ENCODE measurements around the gene LLGL1. TPM values are rescaled to one million over a fixed set of nuclear protein-coding genes. Genes with fewer than 3 reads are reported as not detected.

Gene LLGL1
- total and polyA plus RNA-seq, 4 donors = 4.0 to 18.9 (median 13.4) TPM

GRCh38 chr17:18256351-18256750 is 30.9 kb downstream of the LLGL1 start:
- ATAC-seq (ENCODE audit: low FRiP score) (no peak), DNase-seq (no peak)
- Histone ChIP-seq H3K9me3 (ENCODE audit: control insufficient read depth, low read length) (no peaks in the 10 kb centered on the region), H3K4me3 (ENCODE audit: low read length in 2 of 2) (no peak overlapping the region), H3K4me1 (ENCODE audit: control insufficient read depth in 1 of 2, insufficient read depth in 2 of 2, low read length in 2 of 2) (no peaks in the 10 kb centered on the region), H3K27me3 (ENCODE audit: control insufficient read depth in 1 of 2, insufficient read depth in 2 of 2, low read length in 1 of 2) (no peaks in the 10 kb centered on the region), H3K36me3 (ENCODE audit: control insufficient read depth in 1 of 2, insufficient read depth in 2 of 2, low read length in 1 of 2) (peaks cover 5 to 6% of the 10 kb centered on the region in 2 donors), H3K27ac (ENCODE audit: low read depth in 1 of 2, low read length in 2 of 2) (no peak overlapping the region)
- 71% methylated on average over 11 of the region's 11 CpGs for WGBS, 2 donors
- intact Hi-C loops (cut with DNase I) = loop anchor here in 1 of 2 donors (5.0 kb wide), 1 partner anchor 56 kb away; the partner anchor contains the start of gene TOP3A

GRCh38 chr17:18256776-18257175 is 31.3 kb downstream of the LLGL1 start:
- 88% methylated on average over 7 of the region's 7 CpGs for WGBS, 2 donors
- Histone ChIP-seq H3K4me3 (ENCODE audit: low read length in 2 of 2) (no peak overlapping the region), H3K27me3 (ENCODE audit: control insufficient read depth in 1 of 2, insufficient read depth in 2 of 2, low read length in 1 of 2) (no peaks in the 10 kb centered on the region), H3K9me3 (ENCODE audit: control insufficient read depth, low read length) (no peaks in the 10 kb centered on the region), H3K36me3 (ENCODE audit: control insufficient read depth in 1 of 2, insufficient read depth in 2 of 2, low read length in 1 of 2) (peaks cover 3 to 5% of the 10 kb centered on the region in 2 donors), H3K4me1 (ENCODE audit: control insufficient read depth in 1 of 2, insufficient read depth in 2 of 2, low read length in 2 of 2) (peaks cover 0 to 3% of the 10 kb centered on the region in 2 donors), H3K27ac (ENCODE audit: low read depth in 1 of 2, low read length in 2 of 2) (no peak overlapping the region)
- DNase-seq = no peak
- ATAC-seq (ENCODE audit: low FRiP score) = no peak
- intact Hi-C loops (cut with DNase I) = loop anchor here in 1 of 2 donors (5.0 kb wide), 1 partner anchor 56 kb away; the partner anchor contains the start of gene TOP3A

- Histone ChIP-seq H3K9me3 (ENCODE audit: control insufficient read depth, low read length) (no peaks in the 10 kb centered on the region), H3K27ac (ENCODE audit: low read depth in 1 of 2, low read length in 2 of 2) (peak overlapping the region in 1 of 2 donors; percentile 93), H3K4me3 (ENCODE audit: low read length in 2 of 2) (peak overlapping the region; percentile 79 to 84), H3K27me3 (ENCODE audit: control insufficient read depth in 1 of 2, insufficient read depth in 2 of 2, low read length in 1 of 2) (no peaks in the 10 kb centered on the region), H3K4me1 (ENCODE audit: control insufficient read depth in 1 of 2, insufficient read depth in 2 of 2, low read length in 2 of 2) (peaks cover 0 to 5% of the 10 kb centered on the region in 2 donors), H3K36me3 (ENCODE audit: control insufficient read depth in 1 of 2, insufficient read depth in 2 of 2, low read length in 1 of 2) (peaks cover 3 to 5% of the 10 kb centered on the region in 2 donors)
- ATAC-seq (ENCODE audit: low FRiP score) (no peak), DNase-seq (peak; percentile 77 to 89)
- intact Hi-C loops (cut with DNase I) = loop anchor here in 1 of 2 donors (5.0 kb wide), 1 partner anchor 55 kb away; the partner anchor contains the start of gene TOP3A
- WGBS, 2 donors = 17% methylated on average over 17 to 18 of the region's 18 CpGs
Observed at GRCh38 chr17:18257268-18257981, 32.0 kb downstream of the LLGL1 start.

GRCh38 chr17:18257982-18258355 is 32.5 kb downstream of the LLGL1 start:
- peak overlapping the region; percentile 79 to 84 for H3K4me3 ChIP-seq (ENCODE audit: low read length in 2 of 2)
- no peaks in the 10 kb centered on the region for H3K27me3 ChIP-seq (ENCODE audit: control insufficient read depth in 1 of 2, insufficient read depth in 2 of 2, low read length in 1 of 2)
- H3K9me3 ChIP-seq (ENCODE audit: control insufficient read depth, low read length) = no peaks in the 10 kb centered on the region
- peaks cover 0 to 5% of the 10 kb centered on the region in 2 donors for H3K4me1 ChIP-seq (ENCODE audit: control insufficient read depth in 1 of 2, insufficient read depth in 2 of 2, low read length in 2 of 2)
- 0% methylated on average over 14 to 16 of the region's 16 CpGs for WGBS, 2 donors
- peaks cover 3 to 5% of the 10 kb centered on the region in 2 donors for H3K36me3 ChIP-seq (ENCODE audit: control insufficient read depth in 1 of 2, insufficient read depth in 2 of 2, low read length in 1 of 2)
- peak; percentile 90 to 95 for DNase-seq
- ATAC-seq (ENCODE audit: low FRiP score) = peak; percentile 75
- H3K27ac ChIP-seq (ENCODE audit: low read depth in 1 of 2, low read length in 2 of 2) = peak overlapping the region; percentile 91 to 93
- intact Hi-C loops (cut with DNase I) = loop anchor here in 1 of 2 donors (5.0 kb wide), 1 partner anchor 54 kb away; the partner anchor contains the start of gene TOP3A

GRCh38 chr17:18258356-18259038 is 33.1 kb downstream of the LLGL1 start, which contains the start of gene FLII:
FLII (minus strand) TSS chr17:18258738; CDS start chr17:18258690, 48 bp downstream.
- H3K9me3 ChIP-seq (ENCODE audit: control insufficient read depth, low read length) = no peaks in the 10 kb centered on the region
- H3K4me1 ChIP-seq (ENCODE audit: control insufficient read depth in 1 of 2, insufficient read depth in 2 of 2, low read length in 2 of 2) = peaks cover 0 to 5% of the 10 kb centered on the region in 2 donors
- peak within 1 kb of the TSS; percentile 91 to 93 for H3K27ac ChIP-seq (ENCODE audit: low read depth in 1 of 2, low read length in 2 of 2)
- DNase-seq (peak; percentile 73 to 88), ATAC-seq (ENCODE audit: low FRiP score) (peak; percentile 75)
- intact Hi-C loops (cut with DNase I) = loop anchor here in 1 of 2 donors (5.0 kb wide), 1 partner anchor 54 kb away; the partner anchor contains the start of gene TOP3A
- no peaks in the 10 kb centered on the region for H3K27me3 ChIP-seq (ENCODE audit: control insufficient read depth in 1 of 2, insufficient read depth in 2 of 2, low read length in 1 of 2)
- H3K4me3 ChIP-seq (ENCODE audit: low read length in 2 of 2) = peak within 1 kb of the TSS; percentile 79 to 84
- peaks cover 3 to 5% of the 10 kb centered on the region in 2 donors for H3K36me3 ChIP-seq (ENCODE audit: control insufficient read depth in 1 of 2, insufficient read depth in 2 of 2, low read length in 1 of 2)
- WGBS, 2 donors = 1% methylated on average over 37 to 71 of the region's 71 CpGs

GRCh38 chr17:18259621-18260331 is 34.3 kb downstream of the LLGL1 start:
- Histone ChIP-seq H3K27ac (ENCODE audit: low read depth in 1 of 2, low read length in 2 of 2) (no peak overlapping the region), H3K4me3 (ENCODE audit: low read length in 2 of 2) (no peak overlapping the region), H3K36me3 (ENCODE audit: control insufficient read depth in 1 of 2, insufficient read depth in 2 of 2, low read length in 1 of 2) (peaks cover 0 to under 1% of the 10 kb centered on the region in 2 donors), H3K27me3 (ENCODE audit: control insufficient read depth in 1 of 2, insufficient read depth in 2 of 2, low read length in 1 of 2) (no peaks in the 10 kb centered on the region), H3K4me1 (ENCODE audit: control insufficient read depth in 1 of 2, insufficient read depth in 2 of 2, low read length in 2 of 2) (peaks cover 0 to 5% of the 10 kb centered on the region in 2 donors), H3K9me3 (ENCODE audit: control insufficient read depth, low read length) (no peaks in the 10 kb centered on the region)
- intact Hi-C loops (cut with DNase I) = loop anchor here (2.0 to 5.0 kb wide), 2 partner anchors 53 to 55 kb away; partner anchors contain the start of genes TOP3A (in 2 of the 2) and SMCR8 (in 1 of the 2)
- WGBS, 2 donors = 68% methylated on average over 22 of the region's 22 CpGs
- ATAC-seq (ENCODE audit: low FRiP score) (no peak), DNase-seq (no peak)

- Histone ChIP-seq H3K36me3 (ENCODE audit: control insufficient read depth in 1 of 2, insufficient read depth in 2 of 2, low read length in 1 of 2) (peaks cover 0 to 3% of the 10 kb centered on the region in 2 donors), H3K27ac (ENCODE audit: low read depth in 1 of 2, low read length in 2 of 2) (peak within 1 kb of the TSS; percentile 23 to 72), H3K9me3 (ENCODE audit: control insufficient read depth, low read length) (no peaks in the 10 kb centered on the region), H3K27me3 (ENCODE audit: control insufficient read depth in 1 of 2, insufficient read depth in 2 of 2, low read length in 1 of 2) (no peaks in the 10 kb centered on the region), H3K4me1 (ENCODE audit: control insufficient read depth in 1 of 2, insufficient read depth in 2 of 2, low read length in 2 of 2) (peaks cover 0 to 5% of the 10 kb centered on the region in 2 donors), H3K4me3 (ENCODE audit: low read length in 2 of 2) (peak within 1 kb of the TSS; percentile 55 to 59)
- WGBS, 2 donors = 0 to 1% methylated on average over 58 to 72 of the region's 72 CpGs
- DNase-seq (peak; percentile 98), ATAC-seq (ENCODE audit: low FRiP score) (peak; percentile 93)
- intact Hi-C loops (cut with DNase I) = loop anchor here in 1 of 2 donors (2.0 kb wide), 1 partner anchor 54 kb away; the partner anchor contains the start of genes SMCR8 and TOP3A
Observed at GRCh38 chr17:18260332-18261145, 35.1 kb downstream of the LLGL1 start, which contains the start of gene MIEF2. MIEF2 (plus strand) TSS chr17:18260662; CDS start chr17:18262721, 2,059 bp downstream.

All from aorta (tissue), 5 donors.